Heart right ventricle (tissue), 16 donors: ENCODE measurements around the gene OBI1. TPM values are rescaled to one million over a fixed set of nuclear protein-coding genes. Genes with fewer than 3 reads are reported as not detected.

Experiments
- ATAC-seq, 8 donors: fragments of 200-7000 bp; cut with Tn5 transposase; one replicate each; pipeline ENCODE4 v1.9.1; 2020; ENCODE audit warnings: mild to moderate bottlenecking in 8 of 8, moderate library complexity in 8 of 8, moderate number of reproducible peaks in 1 of 8
- DNase-seq, 2 donors: peaks; one replicate each; pipeline ENCODE4 v3.0.0-alpha.2; 2020
- H3K27ac ChIP-seq, 10 donors: fragments of 200-600 bp; sonication (generic) in 2 of 10; one replicate each; pipeline versions ENCODE4 v1.5.0 to v1.8.0; 2020 to 2022; ENCODE audit warnings: mild to moderate bottlenecking in 3 of 10
- H3K27me3 ChIP-seq, 7 donors: fragments of 200-600 bp; one replicate each; pipeline ENCODE4 v1.8.0; 2021 to 2022; ENCODE audit warnings: mild to moderate bottlenecking in 2 of 7
- H3K36me3 ChIP-seq, 9 donors: fragments of 200-600 bp; sonication (generic) in 1 of 9; one replicate each; pipeline versions ENCODE4 v1.5.0 to v1.8.0; 2020 to 2022; ENCODE audit warnings: mild to moderate bottlenecking in 2 of 9
- H3K4me1 ChIP-seq, 9 donors: fragments of 200-600 bp; sonication (generic) in 1 of 9; one replicate each; pipeline versions ENCODE4 v1.5.0 to v1.8.0; 2020 to 2022; ENCODE audit warnings: mild to moderate bottlenecking in 4 of 9
- H3K4me3 ChIP-seq, 10 donors: fragments of 200-600 bp; sonication (generic) in 2 of 10; one replicate each; pipeline versions ENCODE4 v1.5.0 to v1.8.0; 2020 to 2022; ENCODE audit warnings: mild to moderate bottlenecking in 7 of 10, moderate library complexity in 2 of 10
- H3K9me3 ChIP-seq, 11 donors: fragments of 200-600 bp in 10 of 11; sonication (generic) in 2 of 11; one replicate each; pipeline versions ENCODE4 v1.5.0 to v1.8.0; 2013 to 2022; ENCODE audit warnings: mild to moderate bottlenecking in 2 of 11, control low read depth in 1 of 11, moderate library complexity in 1 of 11
- CTCF ChIP-seq, 9 donors: fragments of 200-600 bp; sonication (generic) in 2 of 9; IDR thresholded peaks; one replicate each; pipeline versions ENCODE4 v1.5.0 to v1.8.0; 2021 to 2022; ENCODE audit warnings: antibody characterized with exemption in 9 of 9, mild to moderate bottlenecking in 5 of 9, moderate library complexity in 1 of 9
- WGBS, 2 donors: extraction: QIAGEN DNeasy Blood & Tissue Kit; methylation state at CpG; one replicate each; pipeline ENCODE4 v1.1.7; 2013; ENCODE audit warnings: inconsistent platforms in 1 of 2; 5-methylcytosine and 5-hydroxymethylcytosine counted together
- intact Hi-C, 10 donors: fragments of 100-400 bp; cut with DNase I; formaldehyde crosslinking; loops; one replicate each; pipeline versions ENCODE4 v1.11.1 to v1.14.2; 2022
- polyA plus RNA-seq, 2 donors: library from polyadenylated mRNA; stranded (reverse); fragments of 200-250 nt; gene quantifications; one replicate each; pipeline ENCODE4 v1.2.3, GENCODE V29; 2013
- total RNA-seq, 10 donors: library from RNA; stranded (reverse); fragmentation: NEBNext Ultra II Directional in 3 of 10; extraction: Animal tissue kit (Norgen Biotek cat#: 25700) in 3 of 10; gene quantifications; one replicate each; pipeline versions ENCODE4 v1.2.1 to v1.2.4, GENCODE V29; 2021 to 2023
- donor health status: Arrhythmogenic right ventricular cardiomyopathy.
- donor health status: ischemic (EF 13 %, LVEDD 7.1; RV severe dilation, severe dysfunction).
- donor health status: healthy with polysubstance abuse.
- donor health status: DM: no; HTN: yes; CAD: no.
- donor health status: DM: no; HTN: no; CAD: no.
- donor health status: ischemic (EF 25% LVEDD 6.9; RV normal size, moderate dysfunction).
- donor health status: ischemic (EF 25% LVEDD 5.7; RV mildly dilated, moderate dysfunction).
- donor health status: healthy.
- donor health status: DM: yes; HTN: yes; CAD: no.
- donor health status: Ischemic cardiomyopathy.
- donor health status: ischemic (EF 35%, LVEDD 5.7; RV mildly dilated, moderate dysfunction).
- donor health status: nonischemic (EF 11% LVEDD 7.7; RV severe dilation, severe dysfunction).
- donor health status: DM: yes; HTN: yes; CAD: no.
- donor health status: PGD.
- donor health status: ischemic (EF 29% LVEDD 5.4; RV normal size, mild dysfunction).
- donor health status: nonischemic (EF 23%, LVEDD 6.1; RV moderate dilation, normal function).

OBI1 gene
- total and polyA plus RNA-seq, 12 donors, result 2.8 to 12.3 (median 9.3) TPM

- no peak overlapping the region for H3K27ac ChIP-seq
- peak overlapping the region in 8 of 10 donors; percentile 9 to 40 (median 20) for H3K4me3 ChIP-seq
- H3K4me1 ChIP-seq, result peaks cover 0 to 27% (median 16%) of the 10 kb centered on the region in 9 donors
- 2 to 4% methylated on average over 65 of the region's 65 CpGs for WGBS, 2 donors
- H3K36me3 ChIP-seq, result no peaks in the 10 kb centered on the region
- H3K27me3 ChIP-seq, result peaks cover 51 to 100% (median 100%) of the 10 kb centered on the region in 7 donors
- no peak for TF ChIP-seq CTCF (IDR thresholded peaks at IDR 0.05)
- DNase-seq (peak in 1 of 2 donors; percentile 20), ATAC-seq (peak in 5 of 8 donors; percentile 27 to 55 (median 38))
- H3K9me3 ChIP-seq, result no peaks in the 10 kb centered on the region
- intact Hi-C loops, result no loop called here
Measured at GRCh38 chr13:78595495-78596398, 63.2 kb downstream of the OBI1 start.

GRCh38 chr13:78594456-78594975 is 64.4 kb downstream of the OBI1 start:
- Histone ChIP-seq H3K4me3 (no peak overlapping the region), H3K36me3 (no peaks in the 10 kb centered on the region), H3K4me1 (peaks cover 0 to 21% (median 16%) of the 10 kb centered on the region in 9 donors), H3K27me3 (peaks cover 48 to 100% (median 100%) of the 10 kb centered on the region in 7 donors), H3K9me3 (no peaks in the 10 kb centered on the region), H3K27ac (no peak overlapping the region)
- no peak for TF ChIP-seq CTCF (IDR thresholded peaks at IDR 0.05)
- ATAC-seq, result no peak
- 5 to 9% methylated on average over 8 of the region's 8 CpGs for WGBS, 2 donors
- no peak for DNase-seq
- intact Hi-C loops, result no loop called here

- no peak for TF ChIP-seq CTCF (IDR thresholded peaks at IDR 0.05)
- no peaks in the 10 kb centered on the region for H3K9me3 ChIP-seq
- ATAC-seq (no peak), DNase-seq (no peak)
- H3K27me3 ChIP-seq, result peaks cover 42 to 100% (median 100%) of the 10 kb centered on the region in 7 donors
- intact Hi-C loops, result no loop called here
- no peak overlapping the region for H3K27ac ChIP-seq
- WGBS, 2 donors, result 6 to 8% methylated on average over 29 of the region's 29 CpGs
- H3K36me3 ChIP-seq, result no peaks in the 10 kb centered on the region
- H3K4me1 ChIP-seq, result peaks cover 0 to 21% (median 16%) of the 10 kb centered on the region in 9 donors
- no peak overlapping the region for H3K4me3 ChIP-seq
Measured at GRCh38 chr13:78593652-78594455, 65.1 kb downstream of the OBI1 start.

- TF ChIP-seq CTCF (IDR thresholded peaks at IDR 0.05), result no peak
- Histone ChIP-seq H3K36me3 (no peaks in the 10 kb centered on the region), H3K9me3 (no peaks in the 10 kb centered on the region), H3K4me1 (peaks cover 0 to 21% (median 16%) of the 10 kb centered on the region in 9 donors), H3K27ac (no peak overlapping the region), H3K27me3 (peaks cover 42 to 100% (median 100%) of the 10 kb centered on the region in 7 donors), H3K4me3 (no peak overlapping the region)
- intact Hi-C loops, result no loop called here
- ATAC-seq, result no peak
- WGBS, 2 donors, result 12 to 13% methylated on average over 13 of the region's 13 CpGs
- DNase-seq, result no peak
Measured at GRCh38 chr13:78593129-78593528, 65.8 kb downstream of the OBI1 start.
